HG03108 (cell line): ENCODE results near the gene MYL3.
A peak's percentile ranks its signal among the peaks of the same experiment; 100 is the strongest.
"Not testable (repeated sequence)": the region's sequence is repeated elsewhere in the genome, so short reads cannot be mapped to it uniquely, and the experiment has no call there.

Experiments
- ATAC-seq: cut with Tn5 transposase; IDR thresholded peaks from one replicate; pipeline ENCODE4 v1.9.1; 2021; ENCODE audit warnings: moderate library complexity; ENCODE audit not compliant: unreplicated experiment

Gene MYL3

GRCh38 chr3:46863261-46863782 lies at the start of gene MYL3:
Gene MYL3 (minus strand): TSS chr3:46863444. CDS start chr3:46863390, 54 bp downstream.
- no peak for ATAC-seq

GRCh38 chr3:46912986-46913385 lies 49.7 kb upstream of the MYL3 start:
- no peak for ATAC-seq

GRCh38 chr3:46910914-46911313 lies 47.7 kb upstream of the MYL3 start:
- not testable (repeated sequence) for ATAC-seq

- ATAC-seq: no peak
Observed at GRCh38 chr3:46910166-46910760, 47.0 kb upstream of the MYL3 start.

GRCh38 chr3:46909535-46910161 lies 46.4 kb upstream of the MYL3 start:
- peak; percentile 51 for ATAC-seq

- ATAC-seq: no peak
Observed at GRCh38 chr3:46908986-46909534, 45.8 kb upstream of the MYL3 start.

GRCh38 chr3:46908294-46908985 lies 45.2 kb upstream of the MYL3 start:
- ATAC-seq: no peak

GRCh38 chr3:46907960-46908293 lies 44.7 kb upstream of the MYL3 start:
- ATAC-seq: no peak

- ATAC-seq: no peak
Observed at GRCh38 chr3:46907271-46907670, 44.0 kb upstream of the MYL3 start.

GRCh38 chr3:46906471-46907058 lies 43.3 kb upstream of the MYL3 start:
- no peak for ATAC-seq

GRCh38 chr3:46905661-46906451 lies 42.6 kb upstream of the MYL3 start:
- ATAC-seq: no peak

- ATAC-seq: no peak
Observed at GRCh38 chr3:46905213-46905560, 41.9 kb upstream of the MYL3 start.

GRCh38 chr3:46904303-46905212 lies 41.3 kb upstream of the MYL3 start:
- ATAC-seq: no peak

GRCh38 chr3:46903341-46904302 lies 40.4 kb upstream of the MYL3 start:
- ATAC-seq: no peak

- ATAC-seq: no peak
Observed at GRCh38 chr3:46902188-46902631, 39.0 kb upstream of the MYL3 start.

GRCh38 chr3:46901591-46902187 lies 38.4 kb upstream of the MYL3 start:
- no peak for ATAC-seq

- no peak for ATAC-seq
Observed at GRCh38 chr3:46901061-46901460, 37.8 kb upstream of the MYL3 start.

- no peak for ATAC-seq
Observed at GRCh38 chr3:46900356-46900755, 37.1 kb upstream of the MYL3 start.
